B cell (primary cell): ENCODE results near the gene SRRM2. TPM values are rescaled to one million over a fixed set of nuclear protein-coding genes. Genes with fewer than 3 reads are reported as not detected.

Source experiments
- ATAC-seq: fragments of 200-7000 bp; cut with Tn5 transposase; one replicate; pipeline ENCODE4 v1.10.0; 2021; ENCODE audit warnings: low read depth, mild to moderate bottlenecking, moderate number of reproducible peaks, moderate library complexity
- CTCF ChIA-PET: fragments of 350-600 bp; sonication (Branson Sonifier 250); formaldehyde crosslinking; loops from one replicate; lab custom pipeline; 2021; ENCODE audit warnings: antibody characterized with exemption, inconsistent platforms; lab: Charles Lee
- POLR2A ChIA-PET: fragments of 350-600 bp; sonication (Branson Sonifier 250); formaldehyde crosslinking; loops from one replicate; lab custom pipeline; 2021; ENCODE audit warnings: antibody characterized with exemption; lab: Charles Lee
- DNase-seq: peaks from one replicate; pipeline ENCODE4 v3.0.0; 2013
- H2AFZ ChIP-seq: 2 replicates; pipeline ENCODE4 v1.6.1; 2012; ENCODE audit warnings: mild to moderate bottlenecking, low read depth, low read length; ENCODE audit not compliant: insufficient read depth, poor library complexity, severe bottlenecking
- H3K27ac ChIP-seq, 2 donors: 1 replicate in 1 of 2; 2 replicates in 1 of 2; pipeline ENCODE4 v1.5.1; 2012 to 2013; ENCODE audit warnings: low read length in 2 of 2, mild to moderate bottlenecking in 2 of 2, moderate library complexity in 1 of 2
- H3K27me3 ChIP-seq, 4 experiments: fragments of 200-600 bp in 1 of 4; sonication (generic) in 1 of 4; replicated peaks in 1 of 4; 1 replicate in 2 of 4; 2 replicates in 2 of 4; pipeline versions ENCODE4 v1.6.1 to v1.7.0; 2013 to 2016; ENCODE audit warnings: low read length in 3 of 4, mild to moderate bottlenecking in 2 of 4, mixed read lengths in 1 of 4, moderate library complexity in 1 of 4; ENCODE audit not compliant: insufficient read depth in 4 of 4, control insufficient read depth in 3 of 4; ENCODE audit errors: control extremely low read depth in 1 of 4
- H3K36me3 ChIP-seq, 2 experiments: replicated peaks in 1 of 2; 1 replicate in 1 of 2; 2 replicates in 1 of 2; pipeline versions ENCODE4 v1.6.1 to v1.7.1; 2013; ENCODE audit warnings: low read length in 1 of 2; ENCODE audit not compliant: insufficient read depth in 2 of 2, control insufficient read depth in 1 of 2; ENCODE audit errors: control extremely low read depth in 1 of 2, extremely low read depth in 1 of 2
- H3K4me1 ChIP-seq, 2 donors: fragments of 200-600 bp in 1 of 2; sonication (generic) in 1 of 2; 1 replicate in 1 of 2; 2 replicates in 1 of 2; pipeline versions ENCODE4 v1.5.1 to v1.6.1; 2013 to 2017; ENCODE audit warnings: low read length in 2 of 2; ENCODE audit not compliant: control insufficient read depth in 2 of 2, insufficient read depth in 2 of 2
- H3K4me2 ChIP-seq: replicated peaks from 2 replicates; pipeline ENCODE3; 2012; ENCODE audit warnings: mild to moderate bottlenecking, low read depth, low read length; ENCODE audit not compliant: poor library complexity, severe bottlenecking
- H3K4me3 ChIP-seq, 5 experiments: fragments of 200-600 bp in 1 of 5; sonication (generic) in 1 of 5; 1 replicate in 3 of 5; 2 replicates in 2 of 5; pipeline versions ENCODE4 v1.5.1 to v1.7.0; 2011 to 2016; ENCODE audit warnings: low read length in 4 of 5, mild to moderate bottlenecking in 4 of 5, low read depth in 2 of 5, control low read depth in 1 of 5, moderate library complexity in 1 of 5; ENCODE audit not compliant: insufficient read depth in 1 of 5; ENCODE audit errors: control extremely low read depth in 1 of 5, extremely low read depth in 1 of 5
- H3K79me2 ChIP-seq: fragments of 200-600 bp; sonication (generic); one replicate; pipeline ENCODE4 v1.6.0; 2016; ENCODE audit warnings: low read length; ENCODE audit not compliant: control insufficient read depth, insufficient read depth
- H3K9ac ChIP-seq: fragments of 200-600 bp; sonication (generic); 2 replicates; pipeline ENCODE4 v1.6.1; 2017; ENCODE audit warnings: mild to moderate bottlenecking, low read length, moderate library complexity
- H3K9me3 ChIP-seq, 3 donors: one replicate each; pipeline versions ENCODE4 v1.6.1 to v1.7.1; 2013; ENCODE audit warnings: low read length in 2 of 3; ENCODE audit not compliant: control insufficient read depth in 2 of 3, insufficient read depth in 1 of 3; ENCODE audit errors: control extremely low read depth in 1 of 3
- H4K20me1 ChIP-seq: 2 replicates; pipeline ENCODE4 v1.6.0; 2012; ENCODE audit warnings: mild to moderate bottlenecking, low read length; ENCODE audit not compliant: insufficient read depth, control insufficient read depth, poor library complexity, severe bottlenecking
- H3K27ac Mint-ChIP-seq: one replicate; pipeline ENCODE4 v1.8.0; 2021; ENCODE audit warnings: mixed read lengths
- H3K27me3 Mint-ChIP-seq: one replicate; pipeline ENCODE4 v1.8.0; 2021; ENCODE audit warnings: mixed read lengths
- H3K4me1 Mint-ChIP-seq: one replicate; pipeline ENCODE4 v1.8.0; 2021; ENCODE audit warnings: mixed read lengths
- H3K4me3 Mint-ChIP-seq: one replicate; pipeline ENCODE4 v1.8.0; 2021; ENCODE audit warnings: mixed read lengths
- H3K9me3 Mint-ChIP-seq: one replicate; pipeline ENCODE4 v1.8.0; 2022; ENCODE audit warnings: mixed read lengths; ENCODE audit not compliant: insufficient read depth
- EZH2 ChIP-seq: IDR thresholded peaks from 2 replicates; pipeline ENCODE4 v1.6.1; 2012; ENCODE audit warnings: borderline replicate concordance, low read depth, mild to moderate bottlenecking, moderate library complexity, low read length; ENCODE audit not compliant: insufficient read depth, poor library complexity, severe bottlenecking
- WGBS: methylation state at CpG from one replicate; pipeline ENCODE4 v1.1.5; 2013; ENCODE audit warnings: missing lambda C conversion rate; ENCODE audit not compliant: insufficient coverage; 5-methylcytosine and 5-hydroxymethylcytosine counted together
- intact Hi-C: fragments of 100-400 bp; cut with micrococcal nuclease; formaldehyde crosslinking; loops from one replicate; pipeline ENCODE4 v1.10.0; 2022
- polyA plus RNA-seq: library from polyadenylated mRNA; depleted of rRNA; stranded (reverse); fragments of >200 nt; gene quantifications from 2 replicates; pipeline ENCODE4 v1.2.3, GENCODE V29; 2012
- total RNA-seq, 2 donors: library from RNA; stranded (reverse); fragments of 120-200 nt in 1 of 2; gene quantifications; 1 replicate in 1 of 2; 2 replicates in 1 of 2; pipeline versions ENCODE4 v1.2.3 to v1.2.4, GENCODE V29; 2013 to 2022
- TF ChIP-seq, protein P1 (sequence below): fragments of 200-600 bp; IDR thresholded peaks from one replicate; pipeline ENCODE4 v1.8.0; 2022; ENCODE audit warnings: antibody characterized with exemption, mild to moderate bottlenecking

Gene SRRM2
- total and polyA plus RNA-seq, 2 donors (not counting 1 experiment from before 2014, with no cell fraction given): 1,485 to 1,879 TPM

DNA sequence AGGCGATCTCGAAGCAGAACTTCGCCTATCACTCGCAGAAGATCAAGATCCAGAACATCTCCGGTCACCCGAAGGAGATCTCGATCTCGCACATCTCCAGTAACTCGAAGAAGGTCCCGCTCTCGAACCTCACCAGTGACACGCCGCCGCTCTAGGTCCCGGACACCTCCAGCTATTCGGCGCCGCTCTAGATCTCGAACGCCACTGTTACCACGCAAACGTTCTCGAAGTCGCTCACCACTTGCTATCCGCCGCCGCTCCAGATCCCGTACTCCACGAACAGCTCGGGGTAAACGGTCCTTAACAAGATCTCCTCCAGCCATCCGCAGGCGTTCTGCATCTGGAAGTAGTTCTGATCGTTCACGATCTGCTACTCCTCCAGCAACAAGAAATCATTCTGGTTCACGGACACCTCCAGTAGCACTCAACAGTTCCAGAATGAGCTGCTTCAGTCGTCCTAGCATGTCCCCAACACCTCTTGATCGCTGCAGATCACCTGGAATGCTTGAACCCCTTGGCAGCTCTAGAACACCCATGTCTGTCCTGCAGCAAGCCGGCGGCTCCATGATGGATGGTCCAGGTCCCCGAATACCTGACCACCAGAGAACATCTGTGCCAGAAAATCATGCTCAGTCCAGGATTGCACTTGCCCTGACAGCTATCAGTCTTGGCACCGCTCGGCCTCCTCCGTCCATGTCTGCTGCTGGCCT, 14.1 kb downstream of the SRRM2 start:
- no peaks in the 10 kb centered on the region for H3K9me3 Mint-ChIP-seq
- WGBS: 97% methylated on average over 44 of the region's 44 CpGs
- H3K27me3 Mint-ChIP-seq: no peaks in the 10 kb centered on the region
- ChIA-PET POLR2A (interaction anchor here (0.5 to 1.2 kb wide), 2 partner anchors 14 to 1506 kb away, joined by 3 to 4 read pairs; partner anchors contain the start of gene SRRM2), CTCF (no interaction called here)
- ATAC-seq (no peak), DNase-seq (no peak)
- TF ChIP-seq EZH2: no peak
- TF ChIP-seq, protein P1, sequence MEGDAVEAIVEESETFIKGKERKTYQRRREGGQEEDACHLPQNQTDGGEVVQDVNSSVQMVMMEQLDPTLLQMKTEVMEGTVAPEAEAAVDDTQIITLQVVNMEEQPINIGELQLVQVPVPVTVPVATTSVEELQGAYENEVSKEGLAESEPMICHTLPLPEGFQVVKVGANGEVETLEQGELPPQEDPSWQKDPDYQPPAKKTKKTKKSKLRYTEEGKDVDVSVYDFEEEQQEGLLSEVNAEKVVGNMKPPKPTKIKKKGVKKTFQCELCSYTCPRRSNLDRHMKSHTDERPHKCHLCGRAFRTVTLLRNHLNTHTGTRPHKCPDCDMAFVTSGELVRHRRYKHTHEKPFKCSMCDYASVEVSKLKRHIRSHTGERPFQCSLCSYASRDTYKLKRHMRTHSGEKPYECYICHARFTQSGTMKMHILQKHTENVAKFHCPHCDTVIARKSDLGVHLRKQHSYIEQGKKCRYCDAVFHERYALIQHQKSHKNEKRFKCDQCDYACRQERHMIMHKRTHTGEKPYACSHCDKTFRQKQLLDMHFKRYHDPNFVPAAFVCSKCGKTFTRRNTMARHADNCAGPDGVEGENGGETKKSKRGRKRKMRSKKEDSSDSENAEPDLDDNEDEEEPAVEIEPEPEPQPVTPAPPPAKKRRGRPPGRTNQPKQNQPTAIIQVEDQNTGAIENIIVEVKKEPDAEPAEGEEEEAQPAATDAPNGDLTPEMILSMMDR: no peak
- Histone ChIP-seq H3K4me3 (no peak overlapping the region), H3K4me1 (no peaks in the 10 kb centered on the region), H3K27ac (no peak overlapping the region), H3K27me3 (no peaks in the 10 kb centered on the region), H4K20me1 (peaks cover 88% of the 10 kb centered on the region), H3K9me3 (peaks cover 0 to 9% (median 0%) of the 10 kb centered on the region in 3 donors), H3K79me2 (peaks cover 58% of the 10 kb centered on the region), H3K4me2 (no peak overlapping the region), H3K9ac (no peak overlapping the region), H2AFZ (no peak overlapping the region), H3K36me3 (peaks cover 1 to 100% of the 10 kb centered on the region in 2 experiments)
- H3K4me3 Mint-ChIP-seq: no peak overlapping the region
- intact Hi-C loops: no loop called here
- no peaks in the 10 kb centered on the region for H3K4me1 Mint-ChIP-seq
- no peak overlapping the region for H3K27ac Mint-ChIP-seq

DNA sequence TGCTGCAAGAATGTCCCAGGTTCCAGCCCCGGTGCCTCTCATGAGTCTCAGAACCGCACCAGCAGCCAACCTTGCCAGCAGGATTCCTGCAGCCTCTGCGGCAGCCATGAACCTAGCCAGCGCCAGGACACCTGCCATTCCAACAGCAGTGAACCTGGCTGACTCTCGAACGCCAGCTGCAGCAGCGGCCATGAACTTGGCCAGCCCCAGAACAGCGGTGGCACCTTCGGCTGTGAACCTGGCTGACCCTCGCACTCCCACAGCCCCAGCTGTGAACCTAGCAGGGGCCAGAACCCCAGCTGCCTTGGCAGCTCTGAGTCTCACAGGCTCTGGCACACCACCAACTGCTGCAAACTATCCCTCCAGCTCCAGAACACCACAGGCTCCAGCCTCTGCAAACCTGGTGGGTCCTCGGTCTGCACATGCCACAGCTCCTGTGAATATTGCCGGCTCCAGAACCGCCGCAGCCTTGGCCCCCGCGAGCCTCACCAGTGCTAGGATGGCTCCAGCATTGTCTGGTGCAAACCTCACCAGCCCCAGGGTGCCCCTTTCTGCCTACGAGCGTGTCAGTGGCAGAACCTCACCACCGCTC, 14.8 kb downstream of the SRRM2 start:
- TF ChIP-seq, protein P1: no peak
- TF ChIP-seq EZH2: no peak
- peaks cover 88% of the 10 kb centered on the region for H4K20me1 ChIP-seq
- 97% methylated on average over 19 of the region's 19 CpGs for WGBS
- no peaks in the 10 kb centered on the region for H3K4me1 ChIP-seq
- ChIA-PET CTCF (no interaction called here), POLR2A (interaction anchor here (0.5 to 1.2 kb wide), 2 partner anchors 15 to 1506 kb away, joined by 3 to 4 read pairs; partner anchors contain the start of gene SRRM2)
- no peak overlapping the region for H3K27ac ChIP-seq
- intact Hi-C loops: no loop called here
- H3K9ac ChIP-seq: no peak overlapping the region
- H3K4me3 Mint-ChIP-seq: no peak overlapping the region
- no peak overlapping the region for H2AFZ ChIP-seq
- ATAC-seq (no peak), DNase-seq (peak; percentile 18)
- peaks cover 55% of the 10 kb centered on the region for H3K79me2 ChIP-seq
- no peak overlapping the region for H3K4me3 ChIP-seq
- H3K9me3 Mint-ChIP-seq: no peaks in the 10 kb centered on the region
- H3K4me1 Mint-ChIP-seq: peaks cover 2% of the 10 kb centered on the region
- peaks cover 1 to 100% of the 10 kb centered on the region in 2 experiments for H3K36me3 ChIP-seq
- no peak overlapping the region for H3K4me2 ChIP-seq
- no peak overlapping the region for H3K27ac Mint-ChIP-seq
- no peaks in the 10 kb centered on the region for H3K27me3 ChIP-seq
- H3K9me3 ChIP-seq: peaks cover 0 to 9% (median 0%) of the 10 kb centered on the region in 3 donors
- no peaks in the 10 kb centered on the region for H3K27me3 Mint-ChIP-seq
